Measurements from ENCODE around the gene GNG12. TPM values are rescaled to one million over a fixed set of nuclear protein-coding genes. Genes with fewer than 3 reads are reported as not detected.

The GNG12 gene
- polyA plus RNA-seq, 1 donor, result 105 TPM

DNA sequence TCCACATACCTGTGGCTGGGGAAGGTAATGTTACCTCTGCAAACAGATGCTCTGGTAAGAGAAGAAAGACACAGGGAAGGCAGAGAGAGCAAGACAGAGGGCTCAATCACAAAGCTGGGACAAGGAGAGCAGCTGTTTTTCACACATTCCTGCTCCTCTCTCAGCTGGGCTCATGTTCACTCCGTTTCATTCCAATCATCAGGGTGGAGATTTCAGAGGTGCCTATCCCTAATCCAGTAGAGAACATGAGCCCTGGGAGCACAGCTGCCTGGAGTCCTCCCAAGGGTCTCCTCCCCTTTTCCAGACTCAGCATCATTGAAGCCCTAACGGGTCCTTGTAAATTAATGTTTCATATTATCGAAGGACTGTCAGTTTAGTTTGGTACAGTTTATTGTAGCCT is 128.9 kb downstream of the GNG12 start:
- no peak for DNase-seq

DNA sequence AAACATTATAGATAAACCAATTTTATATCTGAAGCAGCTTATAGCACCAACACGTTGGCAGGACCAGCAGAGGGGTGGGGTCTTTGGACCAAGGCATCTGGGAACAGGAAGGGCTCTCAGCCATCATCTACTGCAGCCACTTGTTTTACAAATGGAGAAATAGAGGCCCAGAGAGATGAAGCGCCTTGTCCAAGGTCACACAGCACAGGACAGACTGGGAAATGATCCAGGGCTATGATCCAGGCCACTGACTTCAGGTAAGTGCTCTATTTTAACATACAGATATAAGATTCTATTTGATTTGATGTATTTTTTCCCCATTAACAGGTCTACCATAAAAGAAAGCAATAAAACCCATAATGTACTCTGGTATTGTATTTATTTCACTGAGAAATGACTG is 131.4 kb downstream of the GNG12 start:
- DNase-seq, result no peak

DNA sequence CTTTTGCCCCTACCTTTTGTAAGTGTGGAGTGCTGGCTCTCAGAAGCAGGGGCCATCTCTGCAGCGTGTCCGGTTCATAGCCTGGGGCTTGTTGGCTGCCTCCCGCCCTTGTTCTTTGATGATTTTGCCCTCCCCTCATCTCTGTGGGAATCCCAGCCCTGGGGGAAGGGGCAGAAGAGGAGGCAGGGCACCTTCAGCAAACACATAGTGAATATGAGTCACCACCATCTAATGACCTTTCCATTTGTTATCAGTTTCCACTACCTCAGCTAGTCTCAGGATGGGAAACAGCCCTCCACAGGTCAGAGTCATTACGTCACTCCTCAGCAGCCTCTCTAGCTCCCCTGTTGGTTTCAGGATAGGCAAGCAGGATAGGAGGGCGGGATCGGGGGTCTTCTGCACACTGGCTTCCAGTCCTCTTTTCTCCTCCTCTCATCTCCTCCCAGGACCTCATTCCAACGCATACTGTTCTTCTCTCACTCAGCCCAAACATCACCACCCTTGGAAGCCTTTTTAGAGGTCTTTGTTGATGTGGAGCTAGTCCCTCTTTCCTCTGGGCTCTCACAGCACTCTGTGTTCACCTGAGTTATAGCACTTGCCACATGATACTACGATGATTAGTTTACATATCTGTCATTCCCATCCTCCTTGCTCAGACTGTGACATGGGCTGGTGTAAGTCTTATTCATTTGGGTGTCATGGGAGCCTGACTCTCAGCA is 132.4 kb downstream of the GNG12 start:
- DNase-seq, result no peak

DNA sequence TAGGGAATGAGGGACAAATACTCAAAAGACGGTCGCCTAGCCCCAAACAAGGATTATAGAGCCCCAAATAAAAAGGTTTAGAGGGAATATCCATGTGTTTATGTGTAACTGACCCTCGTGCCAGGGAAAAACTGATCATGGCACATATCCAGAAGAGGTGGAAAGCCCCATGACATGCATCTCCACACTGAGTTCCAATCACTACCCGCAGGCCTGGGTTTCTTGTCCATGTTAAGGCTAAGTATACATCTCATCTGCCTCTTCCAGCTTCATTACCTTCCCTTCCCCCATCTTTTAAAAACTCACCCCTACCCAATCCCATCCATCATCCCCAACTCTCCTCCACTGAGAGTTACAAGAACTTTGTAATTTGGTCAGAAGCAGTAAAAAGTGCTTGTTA is 133.0 kb downstream of the GNG12 start:
- DNase-seq, result no peak

DNA sequence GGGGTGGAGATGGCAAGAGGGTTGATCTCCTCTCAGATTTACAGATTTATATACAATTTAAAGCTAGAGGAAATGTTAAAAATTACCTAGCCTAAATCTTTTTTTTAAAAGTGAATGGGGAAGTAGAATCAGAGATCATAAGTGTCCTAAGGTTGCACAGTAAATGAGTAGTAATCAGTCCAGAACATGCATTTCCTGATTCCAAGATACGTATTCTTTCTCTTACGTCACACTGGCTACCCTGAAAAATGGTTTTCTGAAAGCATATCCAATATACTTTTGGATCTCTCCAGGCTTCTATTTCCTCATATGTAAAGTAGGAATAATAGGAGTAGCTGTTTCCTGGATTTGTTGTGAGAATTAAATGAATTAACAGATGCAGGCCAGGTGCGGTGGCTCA is 136.6 kb downstream of the GNG12 start:
- DNase-seq, result no peak

DNA sequence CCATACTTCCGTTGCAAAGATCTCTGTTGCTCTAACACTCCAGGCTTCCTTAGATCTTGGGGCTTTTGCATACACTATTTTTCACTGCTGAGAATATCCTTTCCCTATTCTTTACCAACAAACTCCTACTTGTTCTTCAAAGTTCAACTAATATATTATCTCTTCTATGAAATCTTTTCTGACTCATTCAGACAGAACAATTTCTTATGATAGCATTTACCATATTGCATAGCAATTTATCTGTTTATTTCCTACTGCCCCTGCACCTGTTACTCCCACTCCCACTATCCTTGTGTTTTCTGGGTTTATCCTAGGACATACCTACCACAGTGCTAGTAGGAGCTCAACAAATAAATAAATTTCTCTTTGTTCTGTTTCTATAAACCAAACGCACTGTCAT is 137.3 kb downstream of the GNG12 start:
- no peak for DNase-seq

DNA sequence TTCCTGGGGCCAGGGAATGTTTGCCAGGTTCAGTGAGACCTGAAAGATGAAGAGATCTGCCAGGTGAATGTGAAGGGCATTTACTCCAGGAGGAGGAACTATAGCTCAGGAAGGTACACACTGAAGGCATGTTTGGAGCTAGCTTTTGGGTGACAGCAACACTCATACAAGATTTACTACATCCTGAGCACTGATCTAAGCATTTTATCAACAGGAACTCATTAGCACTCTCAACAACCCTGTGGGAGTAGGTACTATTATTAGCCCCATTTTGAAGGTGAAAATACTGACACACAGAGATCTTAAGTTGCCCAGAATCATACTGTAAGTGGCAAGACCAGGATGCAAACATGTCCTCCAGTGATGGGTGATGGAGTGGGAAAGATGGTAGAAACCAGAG is 141.6 kb downstream of the GNG12 start:
- DNase-seq, result no peak

DNA sequence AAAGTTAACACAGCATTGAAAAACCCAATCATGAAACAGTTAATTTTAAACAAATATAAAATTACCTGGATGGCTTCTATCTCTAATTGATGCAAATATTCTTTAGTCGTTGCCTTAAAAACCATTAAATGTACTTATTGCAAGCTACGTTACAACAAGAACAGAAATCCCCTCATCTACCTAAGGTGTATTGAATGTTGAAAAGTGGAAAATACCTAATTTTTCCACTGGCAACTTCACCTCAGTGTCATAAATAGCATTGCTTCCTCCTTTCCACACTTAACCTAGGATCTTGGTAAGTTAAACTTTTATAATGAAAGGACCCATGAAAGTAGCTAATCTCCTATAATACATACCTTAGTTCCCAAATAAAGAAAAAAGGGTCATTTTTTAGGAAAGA is 142.9 kb downstream of the GNG12 start:
- DNase-seq, result no peak

DNA sequence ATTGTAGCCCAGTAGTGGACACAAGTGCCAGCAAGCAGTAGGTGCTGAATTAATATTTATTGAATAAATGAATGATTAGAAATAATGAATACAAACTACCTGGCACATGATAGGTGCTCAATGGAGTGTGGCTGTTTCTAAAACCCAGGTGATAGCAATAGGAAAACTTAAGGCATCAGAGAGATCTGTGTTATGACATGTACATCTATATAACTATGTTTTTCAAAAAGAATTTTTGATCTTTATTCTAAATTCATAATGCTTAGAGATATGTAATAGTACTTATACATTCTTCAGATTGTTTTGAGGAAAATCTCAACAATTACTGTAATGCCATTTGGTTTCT is 143.3 kb downstream of the GNG12 start:
- DNase-seq, result no peak

DNA sequence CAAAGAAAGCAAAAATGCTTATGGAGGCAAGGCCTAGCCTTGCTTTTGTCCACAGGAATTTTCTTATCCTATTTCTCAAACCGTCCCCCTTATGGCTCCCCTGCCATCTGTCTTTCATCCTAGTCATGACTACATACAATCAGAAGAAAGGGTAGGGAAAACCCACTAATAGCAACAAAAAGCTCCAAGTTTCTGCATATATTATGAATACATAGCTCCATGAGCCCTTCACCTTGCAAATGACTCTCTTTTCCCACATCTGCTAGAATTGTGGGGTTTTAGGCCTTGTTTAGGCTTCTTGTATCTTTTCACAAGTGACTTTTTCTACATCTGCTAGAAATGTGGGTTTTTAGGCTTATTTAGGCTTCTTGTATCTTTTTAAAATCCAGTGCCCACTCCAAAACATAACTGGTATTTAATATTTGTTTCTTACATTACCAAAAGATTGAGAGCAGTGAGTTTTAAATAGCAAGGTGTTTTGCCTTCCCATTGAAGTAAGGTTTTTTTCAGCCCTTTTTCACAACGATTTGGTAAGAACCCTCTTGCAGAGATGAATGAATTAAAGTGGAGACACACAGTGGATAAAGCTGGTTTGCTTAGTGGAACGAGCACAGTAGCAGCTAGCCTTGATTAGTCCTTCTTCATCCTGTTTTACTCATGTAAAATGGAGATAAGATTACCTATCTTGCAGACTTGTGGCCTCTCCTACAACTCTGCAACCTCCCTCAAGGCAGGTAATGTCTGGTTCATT is 143.8 kb downstream of the GNG12 start:
- DNase-seq, result no peak

DNA sequence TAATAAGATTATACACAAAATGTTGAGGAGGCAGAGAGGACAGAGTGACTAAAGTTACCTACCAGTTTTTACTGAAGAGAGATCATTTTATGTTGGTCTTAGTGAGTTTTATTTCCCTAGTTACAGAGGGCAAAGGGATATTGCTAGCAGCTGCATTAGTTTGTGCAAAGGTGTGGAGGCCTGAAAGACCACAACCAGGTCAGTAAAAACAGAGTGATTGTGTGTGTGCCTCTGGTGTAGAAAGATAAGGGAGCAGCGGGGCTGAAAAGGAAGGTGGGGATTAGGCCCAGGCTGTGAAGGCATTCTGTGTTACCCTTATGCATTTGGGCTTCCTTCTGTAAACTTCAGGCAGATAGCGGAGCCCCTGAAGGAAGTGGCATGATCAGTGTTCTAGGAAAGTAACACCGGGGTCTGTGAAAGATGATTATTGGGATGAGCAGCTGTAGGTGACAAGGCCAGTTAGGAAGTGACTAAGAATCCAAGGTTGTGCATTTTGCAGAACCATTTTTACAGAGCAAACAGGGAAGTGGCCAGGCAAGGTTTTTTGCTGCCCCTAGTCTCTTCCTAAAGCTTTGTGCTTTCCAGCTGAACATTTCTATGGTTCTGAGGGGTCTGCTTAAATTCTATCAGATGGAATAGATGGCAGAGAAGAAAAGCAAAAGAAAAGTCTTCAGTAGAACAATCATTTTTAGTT is 144.6 kb downstream of the GNG12 start:
- DNase-seq, result no peak

DNA sequence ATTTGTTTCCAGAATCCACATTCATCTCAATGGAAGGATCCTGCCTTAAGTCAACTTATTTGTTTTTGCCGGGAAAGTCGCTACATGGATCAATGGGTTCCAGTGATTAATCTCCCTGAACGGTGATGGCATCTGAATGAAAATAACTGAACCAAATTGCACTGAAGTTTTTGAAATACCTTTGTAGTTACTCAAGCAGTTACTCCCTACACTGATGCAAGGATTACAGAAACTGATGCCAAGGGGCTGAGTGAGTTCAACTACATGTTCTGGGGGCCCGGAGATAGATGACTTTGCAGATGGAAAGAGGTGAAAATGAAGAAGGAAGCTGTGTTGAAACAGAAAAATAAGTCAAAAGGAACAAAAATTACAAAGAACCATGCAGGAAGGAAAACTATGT is 145.6 kb downstream of the GNG12 start:
- DNase-seq, result no peak

DNA sequence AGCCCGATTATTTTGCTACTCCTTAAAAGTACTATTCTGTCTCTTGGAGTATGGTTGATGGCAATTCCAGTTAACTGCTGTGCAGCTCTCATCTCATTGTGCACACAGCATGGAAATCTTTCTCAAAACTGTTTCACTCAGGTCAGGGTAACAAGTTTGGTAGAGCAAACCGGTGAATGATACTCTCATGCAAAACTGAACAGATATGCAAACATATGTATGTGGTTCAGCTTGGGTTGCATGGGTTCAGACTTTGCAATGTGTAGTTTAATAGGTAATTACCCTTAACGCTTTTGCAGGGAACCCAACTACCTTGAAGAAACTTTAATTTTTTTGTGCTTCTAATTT is 146.1 kb downstream of the GNG12 start:
- DNase-seq, result no peak

DNA sequence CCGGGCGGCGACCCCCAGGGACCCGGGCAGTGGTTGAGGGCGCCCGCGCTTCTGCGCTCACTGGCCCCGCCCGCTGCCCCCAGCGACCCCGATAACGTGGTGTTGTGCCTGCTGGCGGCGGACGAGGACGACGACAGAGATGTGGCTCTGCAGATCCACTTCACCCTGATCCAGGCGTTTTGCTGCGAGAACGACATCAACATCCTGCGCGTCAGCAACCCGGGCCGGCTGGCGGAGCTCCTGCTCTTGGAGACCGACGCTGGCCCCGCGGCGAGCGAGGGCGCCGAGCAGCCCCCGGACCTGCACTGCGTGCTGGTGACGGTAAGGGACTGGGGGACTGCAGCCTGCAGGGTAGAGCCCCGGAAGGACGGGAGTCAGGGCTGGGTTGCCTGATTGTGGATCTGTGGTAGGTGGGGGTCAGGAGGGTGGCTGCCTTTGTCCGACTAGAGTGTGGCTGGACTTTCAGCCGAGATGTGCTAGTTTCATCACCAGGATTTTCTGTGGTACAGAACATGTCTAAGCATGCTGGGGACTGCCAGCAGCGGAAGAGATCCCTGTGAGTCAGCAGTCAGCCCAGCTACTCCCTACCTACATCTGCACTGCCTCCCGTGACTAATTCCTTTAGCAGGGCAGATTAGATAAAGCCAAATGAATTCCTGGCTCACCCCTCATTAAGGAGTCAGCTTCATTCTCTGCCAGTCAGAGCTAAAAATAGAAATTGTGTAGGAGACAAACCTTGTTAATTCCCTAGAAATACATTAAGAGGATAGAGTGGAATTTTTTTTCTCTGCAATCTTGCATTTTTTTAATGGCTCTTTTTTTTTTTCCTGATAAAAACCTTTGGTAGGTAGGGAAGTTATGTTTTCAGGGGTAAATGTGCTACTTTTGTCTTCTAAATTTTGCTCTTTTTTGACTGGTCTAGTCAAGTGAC is 146.7 kb downstream of the GNG12 start:
- DNase-seq, result no peak

DNA sequence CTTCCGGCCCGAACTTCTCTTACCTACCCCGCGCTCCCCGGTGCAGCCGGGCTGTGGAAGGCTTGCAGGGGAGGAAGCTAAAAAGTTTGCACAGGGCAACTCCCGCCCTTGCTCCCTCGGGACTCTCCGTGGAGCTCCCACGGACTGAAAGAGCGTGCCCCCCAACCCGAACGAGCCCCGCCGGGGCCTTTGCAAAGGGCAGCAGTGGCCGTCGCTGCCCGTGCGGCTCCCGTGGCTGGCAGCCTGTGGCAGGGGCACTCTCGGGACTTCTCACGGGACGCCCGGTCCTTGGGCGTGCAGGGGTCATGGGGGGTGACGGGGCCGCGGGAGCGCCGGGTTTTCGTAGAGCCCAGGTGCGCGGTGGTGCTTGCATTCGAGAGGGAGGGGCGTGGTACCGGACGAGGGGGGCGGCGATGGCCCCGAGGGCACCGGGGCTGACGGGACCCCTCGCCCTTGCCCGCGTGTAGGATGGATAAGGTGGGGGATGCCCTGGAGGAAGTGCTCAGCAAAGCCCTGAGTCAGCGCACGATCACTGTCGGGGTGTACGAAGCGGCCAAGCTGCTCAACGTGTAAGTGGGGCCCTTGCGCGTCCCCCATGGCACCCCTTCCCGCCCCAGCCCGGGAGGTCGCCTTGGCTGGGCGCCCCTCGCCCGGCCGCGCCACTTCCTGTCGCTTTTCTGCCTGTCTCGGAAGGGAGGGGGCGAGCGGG is 147.6 kb downstream of the GNG12 start:
- no peak for DNase-seq

DNA sequence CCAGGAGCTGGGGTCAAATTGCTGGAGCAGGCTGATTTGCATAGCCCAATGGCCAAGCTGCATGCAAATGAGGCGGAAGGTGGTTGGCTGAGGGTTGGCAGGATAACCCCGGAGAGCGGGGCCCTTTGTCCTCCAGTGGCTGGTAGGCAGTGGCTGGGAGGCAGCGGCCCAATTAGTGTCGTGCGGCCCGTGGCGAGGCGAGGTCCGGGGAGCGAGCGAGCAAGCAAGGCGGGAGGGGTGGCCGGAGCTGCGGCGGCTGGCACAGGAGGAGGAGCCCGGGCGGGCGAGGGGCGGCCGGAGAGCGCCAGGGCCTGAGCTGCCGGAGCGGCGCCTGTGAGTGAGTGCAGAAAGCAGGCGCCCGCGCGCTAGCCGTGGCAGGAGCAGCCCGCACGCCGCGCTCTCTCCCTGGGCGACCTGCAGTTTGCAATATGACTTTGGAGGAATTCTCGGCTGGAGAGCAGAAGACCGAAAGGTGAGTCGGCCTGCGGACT is 148.2 kb downstream of the GNG12 start, which contains the start of gene GADD45A:
Gene GADD45A (plus strand): TSS at position 135 of the 491 bp plus-strand sequence. CDS start 294 bp downstream, at position 429.
- peak; percentile 98 for DNase-seq

DNA sequence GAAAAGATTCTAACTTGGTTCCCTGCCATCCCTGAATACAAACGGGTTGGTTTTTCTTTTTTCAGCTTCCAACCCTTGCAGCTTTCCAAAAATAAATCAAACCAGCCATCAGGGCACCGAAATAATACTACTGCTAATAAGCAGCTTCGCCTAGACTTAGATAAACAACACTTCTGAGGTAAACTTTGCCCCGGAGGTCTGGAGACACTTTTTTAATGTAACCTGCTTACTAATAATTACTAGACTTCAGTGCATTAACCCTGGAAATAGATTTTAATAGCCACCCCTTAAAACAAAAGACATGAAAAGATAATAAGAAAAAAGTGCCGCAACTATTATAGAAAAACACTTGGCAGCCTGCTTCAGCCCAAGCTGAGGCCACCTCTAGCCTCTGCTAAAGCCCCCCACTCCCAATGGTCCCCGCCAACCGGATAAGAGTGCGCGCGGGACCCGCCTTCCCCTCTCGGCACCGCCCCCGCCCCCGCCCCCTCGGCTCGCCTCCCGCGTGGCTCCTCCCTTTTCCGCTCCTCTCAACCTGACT is 148.7 kb downstream of the GNG12 start:
- no peak for DNase-seq

DNA sequence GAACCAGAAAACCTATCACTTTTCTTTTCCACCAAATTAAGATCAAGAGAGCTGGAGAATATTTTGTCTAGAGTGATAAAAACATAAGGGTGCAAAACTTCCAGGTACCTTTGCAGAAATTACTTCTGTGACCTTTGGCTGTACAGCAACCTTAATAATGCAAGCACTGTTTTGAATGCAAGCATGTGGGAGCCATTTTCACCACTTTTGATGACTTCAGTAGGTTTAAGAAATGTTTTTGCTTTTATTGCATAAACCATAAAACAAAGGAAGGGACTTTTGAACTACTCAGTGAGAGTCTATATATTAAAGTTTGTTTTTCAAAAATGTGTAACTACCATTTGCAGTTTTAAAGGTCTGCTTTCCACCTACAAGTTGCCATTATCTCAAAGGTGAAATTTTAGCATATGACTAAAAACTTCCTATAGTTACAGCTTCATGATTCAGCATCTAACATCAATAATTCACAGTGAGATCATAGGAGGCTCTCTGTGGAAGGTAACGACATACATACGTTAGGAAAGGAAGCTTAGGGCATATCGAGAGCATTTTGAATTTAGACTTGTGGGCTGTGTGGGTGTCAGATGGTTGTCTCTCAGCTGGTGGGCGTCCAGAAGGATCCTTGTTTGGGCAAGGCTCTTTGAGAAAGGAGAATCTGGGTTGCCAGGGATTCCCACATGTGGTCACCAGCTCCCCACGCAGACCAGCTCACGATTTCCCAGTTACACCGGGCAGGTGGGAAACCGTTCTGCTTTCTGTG is 149.3 kb downstream of the GNG12 start:
- no peak for DNase-seq

DNA sequence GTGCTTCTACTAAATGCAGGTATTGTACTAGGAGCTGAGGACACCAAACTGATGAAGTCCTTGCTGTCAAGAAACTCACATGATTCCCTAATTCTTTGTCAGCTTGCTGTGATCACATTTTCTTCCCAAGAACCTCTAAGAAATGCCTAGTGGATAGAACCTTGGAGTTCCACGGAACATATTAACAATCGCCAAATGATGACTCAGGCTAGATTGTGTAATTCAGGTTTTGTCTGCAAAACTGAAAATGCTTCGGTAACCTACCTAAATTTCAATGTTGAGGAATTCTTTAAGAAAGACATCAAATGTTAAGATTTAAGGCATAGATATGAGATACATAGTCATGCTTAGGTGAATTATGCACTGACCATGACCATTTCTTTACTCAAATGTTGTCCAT is 150.0 kb downstream of the GNG12 start:
- no peak for DNase-seq

DNA sequence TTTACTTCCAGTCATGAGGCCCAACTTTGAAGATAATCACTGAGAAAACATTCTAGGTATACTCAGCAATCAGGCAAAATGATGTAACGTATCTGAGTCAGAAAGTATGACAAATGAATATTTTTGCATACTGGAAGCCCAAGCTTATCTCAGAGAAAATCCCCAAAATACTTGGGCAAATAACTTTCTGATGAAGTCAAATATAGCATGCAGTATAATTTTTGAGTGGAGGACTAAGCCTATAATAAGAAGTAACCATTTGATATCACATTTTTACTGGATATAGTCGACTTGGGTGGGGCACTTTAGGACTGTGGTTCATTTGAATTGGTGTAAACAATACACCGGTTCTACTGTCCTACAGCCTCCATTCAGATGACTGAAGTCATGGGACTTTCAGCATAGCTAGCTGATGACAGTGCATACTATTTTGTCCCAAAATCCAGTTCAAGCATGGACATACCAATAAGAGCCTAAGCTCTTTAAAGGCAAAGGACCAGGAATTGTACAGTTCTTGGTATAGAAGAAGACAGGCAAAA is 150.5 kb downstream of the GNG12 start:
- no peak for DNase-seq

All from left kidney (tissue), 2 donors.